Measurements from ENCODE around the gene ATP23. TPM values are rescaled to one million over a fixed set of nuclear protein-coding genes. Genes with fewer than 3 reads are reported as not detected.

Gene ATP23, protein sequence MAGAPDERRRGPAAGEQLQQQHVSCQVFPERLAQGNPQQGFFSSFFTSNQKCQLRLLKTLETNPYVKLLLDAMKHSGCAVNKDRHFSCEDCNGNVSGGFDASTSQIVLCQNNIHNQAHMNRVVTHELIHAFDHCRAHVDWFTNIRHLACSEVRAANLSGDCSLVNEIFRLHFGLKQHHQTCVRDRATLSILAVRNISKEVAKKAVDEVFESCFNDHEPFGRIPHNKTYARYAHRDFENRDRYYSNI
- 4.7 to 6.4 TPM (median 5.6 TPM) in 5 replicates for total RNA-seq (2022; extraction: Qiagen RNA extraction; ENCODE audit: low read depth)

DNA sequence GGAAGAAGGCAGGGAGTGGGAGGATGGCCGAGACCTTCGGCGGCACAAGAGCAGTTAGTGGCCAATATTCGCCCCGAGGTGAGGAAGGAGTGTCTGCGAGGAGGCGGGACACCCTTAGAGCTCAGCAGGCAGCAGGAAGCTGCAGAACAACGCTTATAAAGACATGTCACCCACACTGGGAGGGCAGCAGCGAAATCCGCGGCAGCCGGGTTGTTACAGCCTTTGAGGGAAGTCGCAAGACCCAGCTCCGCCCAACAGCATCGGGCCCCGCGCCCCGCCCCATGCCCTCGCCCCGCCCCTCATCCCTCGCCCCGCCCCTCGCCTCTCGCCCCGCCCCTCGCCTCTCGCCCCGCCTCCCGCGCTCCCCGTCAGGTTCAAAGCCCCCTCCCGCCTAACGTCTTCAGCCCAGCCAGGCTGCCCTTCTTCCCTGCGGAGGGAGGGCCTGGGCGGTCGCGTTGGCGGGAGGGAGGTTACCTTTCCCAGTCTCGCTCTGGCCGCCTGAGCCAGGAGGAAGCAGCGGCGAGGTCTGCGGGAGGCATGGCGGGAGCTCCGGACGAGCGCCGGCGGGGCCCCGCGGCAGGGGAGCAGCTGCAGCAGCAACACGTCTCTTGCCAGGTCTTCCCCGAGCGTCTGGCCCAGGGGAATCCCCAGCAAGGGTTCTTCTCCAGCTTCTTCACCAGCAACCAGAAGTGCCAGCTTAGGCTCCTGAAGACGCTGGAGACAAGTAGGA lies at the start of gene ATP23:
Gene ATP23, plus strand, starts transcription at position 403 of the 730 bp plus-strand sequence. Its CDS starts 135 bp downstream, at position 538.

Other genes starting within 250 kb of the ATP23 start
- 109 to 127 TPM (median 117 TPM) in 5 replicates for gene OS9, start 247.4 kb upstream of the ATP23 start, total RNA-seq (2022; extraction: Qiagen RNA extraction; ENCODE audit: low read depth)
- gene AGAP2, start 202.8 kb upstream of the ATP23 start, total RNA-seq (2022; extraction: Qiagen RNA extraction; ENCODE audit: low read depth), result 0.08 to 0.48 TPM (median 0.12 TPM) in 5 replicates
- 14.4 to 21.6 TPM (median 17.4 TPM) in 5 replicates for gene TSPAN31, start 196.5 kb upstream of the ATP23 start, total RNA-seq (2022; extraction: Qiagen RNA extraction; ENCODE audit: low read depth)
- gene CDK4, start 189.3 kb upstream of the ATP23 start, total RNA-seq (2022; extraction: Qiagen RNA extraction; ENCODE audit: low read depth), result 212 to 278 TPM (median 234 TPM) in 5 replicates
- 6.0 to 9.2 TPM (median 7.8 TPM) in 5 replicates for gene MARCHF9, start 186.5 kb upstream of the ATP23 start, total RNA-seq (2022; extraction: Qiagen RNA extraction; ENCODE audit: low read depth)
- 0.86 to 4.5 TPM (median 2.7 TPM) in 5 replicates for gene CYP27B1, start 174.5 kb upstream of the ATP23 start, total RNA-seq (2022; extraction: Qiagen RNA extraction; ENCODE audit: low read depth)
- gene METTL1, start 169.5 kb upstream of the ATP23 start, total RNA-seq (2022; extraction: Qiagen RNA extraction; ENCODE audit: low read depth), result 49.9 to 57.2 TPM (median 51.6 TPM) in 5 replicates
- gene EEF1AKMT3, start 169.0 kb upstream of the ATP23 start, total RNA-seq (2022; extraction: Qiagen RNA extraction; ENCODE audit: low read depth), result 3.8 to 5.7 TPM (median 5.2 TPM) in 5 replicates
- 67.7 to 78.2 TPM (median 72.3 TPM) in 5 replicates for gene TSFM, start 158.8 kb upstream of the ATP23 start, total RNA-seq (2022; extraction: Qiagen RNA extraction; ENCODE audit: low read depth)
- gene AVIL, start 122.8 kb upstream of the ATP23 start, total RNA-seq (2022; extraction: Qiagen RNA extraction; ENCODE audit: low read depth), result 0.40 to 1.0 TPM (median 0.71 TPM) in 5 replicates
- gene CTDSP2, start 94.8 kb upstream of the ATP23 start, total RNA-seq (2022; extraction: Qiagen RNA extraction; ENCODE audit: low read depth), result 40.9 to 60.8 TPM (median 50.5 TPM) in 5 replicates

All from A549 treated with ZK216348 at 1 μM for 4 hours (cell line).